ENCODE data around the gene DDAH1. TPM values are rescaled to one million over a fixed set of nuclear protein-coding genes. Genes with fewer than 3 reads are reported as not detected.

Gene DDAH1
- total and polyA plus RNA-seq, 4 donors: 25.8 to 42.7 (median 31.7) TPM

GRCh38 chr1:85453640-85454194, 11.2 kb downstream of the DDAH1 start:
- H3K9ac ChIP-seq (ENCODE audit: low read depth in 1 of 2, low read length in 2 of 2): no peak overlapping the region
- WGBS: 81% methylated on average over 2 of the region's 2 CpGs
- TF ChIP-seq REST (IDR thresholded peaks at IDR 0.05) (no peak), ZBTB33 (IDR thresholded peaks at IDR 0.05) (no peak), GABPA (IDR thresholded peaks at IDR 0.05 in 1 of 2, conservative IDR thresholded peaks at IDR 0.05 in 1 of 2) (no peak), RXRA (IDR thresholded peaks at IDR 0.05) (no peak), NR2F2 (IDR thresholded peaks at IDR 0.05) (no peak), ATF3 (IDR thresholded peaks at IDR 0.05) (no peak), EGR1 (IDR thresholded peaks at IDR 0.05; ENCODE audit: low read depth in 2 of 2) (no peak), SP1 (IDR thresholded peaks at IDR 0.05) (no peak), RAD21 (IDR thresholded peaks at IDR 0.05) (no peak), CTCF (IDR thresholded peaks at IDR 0.05; ENCODE audit: low read depth, low read length, missing input control) (no peak), MAX (IDR thresholded peaks at IDR 0.05) (no peak), FOXA1 (IDR thresholded peaks at IDR 0.05) (no peak), HNF4A (conservative IDR thresholded peaks at IDR 0.05) (no peak), FOXA2 (IDR thresholded peaks at IDR 0.05) (no peak), JUND (IDR thresholded peaks at IDR 0.05) (no peak), TAF1 (conservative IDR thresholded peaks at IDR 0.05) (no peak)
- H3K4me3 ChIP-seq (ENCODE audit: low read depth in 1 of 3, low read length in 3 of 3): no peak overlapping the region
- no peaks in the 10 kb centered on the region for H3K27me3 ChIP-seq (ENCODE audit: control insufficient read depth in 4 of 4, insufficient read depth in 4 of 4, low read length in 3 of 4)
- DNase-seq (ENCODE audit: low spot score): no peak
- H3K36me3 ChIP-seq (ENCODE audit: control insufficient read depth in 4 of 4, insufficient read depth in 3 of 4, low read depth in 1 of 4, low read length in 3 of 4): no peaks in the 10 kb centered on the region
- H3K9me3 ChIP-seq (ENCODE audit: control insufficient read depth in 4 of 4, low read length in 3 of 4): no peaks in the 10 kb centered on the region
- peaks cover 2 to 38% (median 30%) of the 10 kb centered on the region in 4 donors for H3K4me1 ChIP-seq (ENCODE audit: control insufficient read depth in 4 of 4, insufficient read depth in 4 of 4, low read length in 3 of 4)
- peak overlapping the region; percentile 21 to 43 for H3K27ac ChIP-seq (ENCODE audit: low read depth in 1 of 2, low read length in 2 of 2)
